GM20431 (cell line): ENCODE measurements around the gene BMPR1A.
"Not testable (repeated sequence)": the region's sequence is repeated elsewhere in the genome, so short reads cannot be mapped to it uniquely, and the experiment has no call there.

Source experiments
- in situ Hi-C: fragments of 300-500 bp; cut with MseI, MboI; formaldehyde crosslinking; loops from one replicate; pipeline ENCODE4 v1.15.0; 2020; ENCODE audit warnings: low sequenced_read_pairs; ENCODE audit not compliant: unreplicated experiment

The BMPR1A gene

DNA sequence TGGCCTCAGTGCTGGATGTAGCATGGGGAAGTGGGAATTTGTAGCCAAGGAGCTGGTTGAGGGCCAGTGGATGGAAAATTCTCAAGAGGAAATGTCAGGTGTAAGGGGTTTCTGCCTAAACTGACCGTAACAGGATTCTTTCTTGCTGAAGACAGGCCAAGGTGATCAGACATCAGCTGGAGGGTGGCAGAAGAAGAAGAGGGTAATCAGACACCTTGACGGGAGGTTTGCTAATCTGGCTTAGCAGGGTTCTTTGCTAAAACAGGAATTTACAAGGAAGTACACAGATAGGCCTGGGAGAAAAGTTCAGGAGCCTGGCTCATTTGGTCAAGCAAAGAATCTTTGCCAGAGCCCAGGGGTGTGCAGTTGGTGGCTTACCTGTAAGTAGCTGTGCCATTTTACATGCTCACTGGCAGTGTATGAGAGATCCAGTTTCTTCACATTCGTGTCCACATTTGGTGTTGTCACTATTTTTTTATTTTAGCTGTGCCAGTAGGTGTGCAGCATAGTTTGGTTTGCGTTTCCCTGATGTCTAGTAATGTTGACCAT lies 73.7 kb downstream of the BMPR1A start:
- in situ Hi-C loops, result no loop called here

- in situ Hi-C loops, result no loop called here
Measured at GRCh38 chr10:86833969-86834368, 77.5 kb downstream of the BMPR1A start.

GRCh38 chr10:86836044-86836443 lies 79.6 kb downstream of the BMPR1A start:
- in situ Hi-C loops, result no loop called here

DNA sequence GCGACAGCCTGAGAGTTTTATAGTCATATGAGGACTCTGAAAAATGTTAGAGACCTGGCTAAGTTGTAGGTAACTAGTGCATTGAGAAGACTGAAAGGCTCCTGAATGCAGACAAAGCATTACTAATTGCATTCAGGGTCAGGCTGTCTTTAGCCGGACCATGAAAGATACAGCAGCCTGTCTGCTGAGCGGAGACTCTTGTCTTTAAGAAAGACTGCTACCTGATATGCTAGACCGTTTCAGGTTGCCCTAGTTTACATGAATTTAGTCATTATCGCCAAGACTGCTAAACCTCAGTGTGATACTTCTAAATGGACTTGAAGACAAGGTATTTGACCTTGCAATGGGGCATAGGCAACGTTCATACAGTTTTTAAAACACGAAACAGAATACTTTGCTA lies 81.2 kb downstream of the BMPR1A start:
- in situ Hi-C loops, result no loop called here

DNA sequence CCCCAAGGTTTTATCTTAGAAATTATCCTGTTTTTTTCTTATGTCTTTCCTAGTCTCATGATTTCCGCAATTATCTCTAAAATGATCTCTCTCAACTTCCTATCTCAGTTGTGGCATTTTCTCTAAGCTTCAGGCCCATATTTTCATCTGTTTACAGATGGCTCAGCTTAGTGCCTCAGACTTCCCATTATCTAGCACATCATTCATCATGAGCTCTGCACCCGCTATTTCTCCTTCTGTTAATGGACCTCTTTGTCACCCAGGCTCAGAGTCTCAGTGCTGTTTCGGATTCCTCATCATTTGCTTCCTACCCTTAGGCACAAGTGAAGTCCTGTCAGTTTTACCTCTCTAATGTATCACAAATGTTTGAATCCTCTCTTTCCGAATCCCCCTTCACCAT lies 84.1 kb downstream of the BMPR1A start:
- in situ Hi-C loops, result no loop called here

GRCh38 chr10:86846088-86846487 lies 89.7 kb downstream of the BMPR1A start:
- in situ Hi-C loops, result no loop called here

- in situ Hi-C loops, result no loop called here
Measured at GRCh38 chr10:86848747-86849146, 92.3 kb downstream of the BMPR1A start.

DNA sequence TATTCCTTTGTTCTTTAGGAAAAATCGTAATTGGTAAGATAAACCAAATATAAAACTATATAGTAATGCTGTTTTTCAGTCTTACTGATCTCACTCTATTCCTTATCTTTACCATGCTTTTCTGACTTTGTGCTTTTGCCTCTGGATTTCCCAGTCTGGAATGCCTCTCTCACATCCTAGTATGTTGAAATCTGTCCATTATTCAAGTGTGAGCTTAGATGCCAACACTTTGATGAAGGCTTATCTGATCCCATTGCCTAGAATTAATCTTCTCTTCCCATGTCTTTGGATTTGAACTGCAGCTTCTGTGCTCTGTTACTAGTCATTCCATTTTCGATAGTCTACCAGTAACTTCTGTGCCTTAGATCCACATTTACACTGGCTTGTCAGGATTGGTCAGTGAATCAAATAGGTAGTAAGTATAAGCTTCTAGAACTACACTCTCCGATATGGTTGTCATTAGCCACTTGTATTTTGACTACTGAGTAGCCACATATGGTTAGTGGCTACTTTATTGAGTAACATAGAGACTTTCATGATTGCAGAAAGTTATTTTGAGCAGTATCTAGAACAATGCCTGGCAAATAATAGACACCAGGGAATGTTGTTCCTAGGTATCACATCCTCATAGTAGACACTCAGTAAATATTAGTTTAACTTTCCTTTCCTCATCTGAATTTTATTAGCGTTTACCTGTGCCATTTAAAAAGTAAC lies 92.9 kb downstream of the BMPR1A start:
- in situ Hi-C loops, result no loop called here

DNA sequence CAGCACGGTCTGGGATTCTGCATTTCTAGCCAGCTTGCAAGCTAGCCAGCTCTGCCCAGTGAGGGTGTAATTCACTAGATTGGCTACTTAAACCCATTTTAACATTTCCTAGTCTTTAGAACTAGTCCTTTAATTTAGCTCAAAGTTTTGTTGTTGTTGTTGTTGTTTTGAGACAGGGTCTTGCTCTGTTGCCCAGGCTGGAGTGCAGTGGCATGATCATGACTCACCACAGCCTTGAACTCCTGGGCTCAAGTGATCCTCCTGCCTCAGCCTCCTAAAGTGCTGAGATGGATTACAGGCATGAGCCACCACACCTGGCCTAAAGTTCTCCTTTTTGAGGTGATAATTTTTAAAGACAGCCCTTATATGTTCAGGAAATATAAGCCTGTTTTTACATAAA lies 94.1 kb downstream of the BMPR1A start:
- in situ Hi-C loops, result no loop called here

GRCh38 chr10:86851328-86852207 lies 95.1 kb downstream of the BMPR1A start:
- in situ Hi-C loops, result no loop called here

DNA sequence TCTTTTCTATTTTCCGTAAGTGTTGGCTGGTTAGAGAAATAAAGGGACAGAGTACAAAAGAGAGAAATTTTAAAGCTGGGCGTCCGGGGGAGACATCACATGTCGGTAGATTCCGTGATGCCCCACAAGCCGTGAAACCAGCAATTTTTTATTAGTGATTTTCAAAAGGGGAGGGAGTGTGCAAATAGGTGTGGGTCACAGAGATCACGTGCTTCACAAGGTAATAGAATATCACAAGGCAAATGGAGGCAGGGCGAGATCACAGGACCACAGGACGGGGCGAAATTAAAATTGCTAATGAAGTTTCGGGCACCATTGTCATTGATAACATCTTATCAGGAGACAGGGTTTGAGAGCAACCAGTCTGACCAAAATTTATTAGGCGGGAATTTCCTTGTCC lies 97.2 kb downstream of the BMPR1A start:
- in situ Hi-C loops, result not testable (repeated sequence)

- in situ Hi-C loops, result no loop called here
Measured at GRCh38 chr10:86855513-86855912, 99.1 kb downstream of the BMPR1A start.

DNA sequence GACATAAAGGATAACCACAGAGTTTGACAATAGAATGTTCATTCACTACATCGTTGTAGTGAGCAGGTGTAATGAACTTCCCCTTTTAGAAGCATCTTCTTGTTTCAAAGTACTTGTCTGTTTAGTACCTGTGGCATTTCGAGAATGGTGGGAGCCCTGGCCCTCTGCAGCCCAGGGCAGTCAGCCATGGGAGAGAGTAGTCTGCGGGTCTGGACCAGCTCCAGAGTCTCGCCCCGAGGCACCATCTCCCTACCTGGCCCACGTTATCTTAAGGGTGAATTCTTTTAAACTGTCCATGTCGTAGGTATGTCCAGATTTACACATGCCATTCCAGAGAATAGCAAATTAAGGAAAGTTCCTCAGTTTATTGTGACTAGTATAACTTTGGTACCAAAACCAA lies 99.7 kb downstream of the BMPR1A start:
- in situ Hi-C loops, result no loop called here

- in situ Hi-C loops, result no loop called here
Measured at GRCh38 chr10:86857128-86857721, 100.8 kb downstream of the BMPR1A start.

GRCh38 chr10:86858011-86858410 lies 101.6 kb downstream of the BMPR1A start:
- in situ Hi-C loops, result no loop called here

- in situ Hi-C loops, result no loop called here
Measured at GRCh38 chr10:86861351-86861750, 104.9 kb downstream of the BMPR1A start.

DNA sequence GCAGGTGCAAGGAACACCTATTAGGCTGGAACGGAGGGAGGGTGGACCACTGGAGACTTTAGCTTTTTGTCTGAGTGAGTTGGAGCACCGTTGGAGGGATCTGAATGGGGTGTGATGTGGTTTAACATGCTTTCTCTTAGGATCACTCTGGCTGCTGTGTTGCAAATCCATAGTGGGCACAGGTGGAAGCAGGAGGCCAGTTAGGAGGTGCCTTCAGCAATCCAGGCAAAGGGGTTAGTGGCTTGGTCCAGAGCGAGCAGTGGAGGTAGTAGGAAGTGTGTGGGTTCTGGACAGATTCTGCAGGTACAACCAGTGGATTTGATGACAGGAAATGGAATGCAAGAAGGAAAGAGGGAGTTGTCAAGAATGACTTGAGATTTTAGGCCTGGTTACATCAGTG lies 106.0 kb downstream of the BMPR1A start:
- in situ Hi-C loops, result no loop called here

DNA sequence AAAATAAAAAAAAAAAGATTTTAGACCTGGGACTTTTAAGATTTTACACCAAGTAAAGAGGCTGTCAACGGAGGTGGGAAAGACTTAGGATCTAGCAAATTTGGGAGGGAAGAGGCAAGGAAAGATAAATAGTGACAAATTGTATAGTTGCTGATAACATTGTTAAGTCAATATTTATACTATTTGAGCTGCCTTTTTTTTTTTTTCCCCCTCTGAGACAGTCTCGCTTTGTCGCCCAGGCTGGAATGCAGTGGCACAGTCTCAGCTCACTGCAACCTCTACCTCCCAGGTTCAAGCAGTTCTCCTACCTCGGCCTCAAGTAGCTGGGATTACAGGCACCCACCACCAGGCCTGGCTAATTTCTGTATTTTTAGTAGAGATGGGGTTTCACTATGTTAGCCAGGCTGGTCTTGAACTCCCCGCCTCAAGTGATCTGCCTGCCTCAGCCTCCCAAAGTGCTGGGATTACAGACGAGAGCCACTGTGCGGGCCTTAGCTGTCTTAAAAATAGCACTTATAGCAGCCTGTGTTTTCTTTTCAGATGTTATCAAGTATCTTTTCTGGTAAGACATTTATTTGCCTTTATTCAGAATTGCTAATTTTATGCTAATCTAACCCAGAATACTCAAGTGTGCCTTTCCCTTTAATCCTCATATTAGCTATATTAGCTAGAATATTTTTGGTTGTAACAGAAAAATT lies 106.5 kb downstream of the BMPR1A start:
- in situ Hi-C loops, result no loop called here

- in situ Hi-C loops, result no loop called here
Measured at GRCh38 chr10:86863484-86863842, 107.0 kb downstream of the BMPR1A start.
